MM.1S (cell line): ENCODE data around the gene HABP4.

ENCODE experiments used
- DNase-seq: peaks from one replicate; pipeline ENCODE4 v3.0.0-alpha.2; 2015
- H2AFZ ChIP-seq: fragments of 300-600 bp; sonication (generic); 2 replicates; pipeline ENCODE4 v1.6.0; 2016; ENCODE audit warnings: antibody characterized with exemption, low read length
- H3F3A ChIP-seq: fragments of 300-600 bp; sonication (generic); 2 replicates; pipeline ENCODE4 v1.6.1; 2016; ENCODE audit warnings: mild to moderate bottlenecking, antibody characterized with exemption, low read length, moderate library complexity, mixed read lengths; ENCODE audit not compliant: insufficient read depth
- H3K27ac ChIP-seq: fragments of 300-600 bp; sonication (generic); 2 replicates; pipeline ENCODE4 v1.5.1; 2016; ENCODE audit warnings: mild to moderate bottlenecking, low read length
- H3K27me3 ChIP-seq: fragments of 300-600 bp; sonication (generic); replicated peaks from 2 replicates; pipeline ENCODE4 v1.6.0; 2016; ENCODE audit warnings: low read length; ENCODE audit not compliant: insufficient read depth
- H3K36me3 ChIP-seq: fragments of 300-600 bp; sonication (generic); replicated peaks from 2 replicates; pipeline ENCODE4 v1.6.1; 2016; ENCODE audit warnings: mild to moderate bottlenecking, low read length, mixed read lengths; ENCODE audit not compliant: insufficient read depth
- H3K4me1 ChIP-seq: fragments of 300-600 bp; sonication (generic); 2 replicates; pipeline ENCODE4 v1.6.1; 2016; ENCODE audit warnings: low read length, mixed read lengths
- H3K4me2 ChIP-seq: fragments of 300-600 bp; sonication (generic); 2 replicates; pipeline ENCODE4 v1.6.0; 2016; ENCODE audit warnings: low read depth, low read length
- H3K4me3 ChIP-seq: fragments of 300-600 bp; sonication (generic); 2 replicates; pipeline ENCODE4 v1.5.1; 2016; ENCODE audit warnings: low read length, mixed read lengths
- H3K79me2 ChIP-seq: fragments of 300-600 bp; sonication (generic); 2 replicates; pipeline ENCODE4 v1.6.1; 2016; ENCODE audit warnings: mixed run types, low read length, mixed read lengths
- H3K9ac ChIP-seq: fragments of 300-600 bp; sonication (generic); 2 replicates; pipeline ENCODE4 v1.6.1; 2016; ENCODE audit warnings: low read length, mixed read lengths
- H3K9me2 ChIP-seq: fragments of 300-600 bp; sonication (generic); replicated peaks from 2 replicates; pipeline ENCODE4 v1.6.1; 2016; ENCODE audit warnings: mild to moderate bottlenecking, low read length, mixed read lengths; ENCODE audit not compliant: insufficient read depth
- H3K9me3 ChIP-seq: fragments of 300-600 bp; sonication (generic); replicated peaks from 2 replicates; pipeline ENCODE4 v1.6.1; 2016; ENCODE audit warnings: mild to moderate bottlenecking, low read length, mixed read lengths; ENCODE audit not compliant: insufficient read depth
- H4K20me1 ChIP-seq: fragments of 300-600 bp; sonication (generic); 2 replicates; pipeline ENCODE4 v1.6.1; 2016; ENCODE audit warnings: mild to moderate bottlenecking, low read length, moderate library complexity, mixed read lengths; ENCODE audit not compliant: insufficient read depth
- CTCF ChIP-seq: fragments of 300-600 bp; sonication (generic); IDR thresholded peaks from 2 replicates; pipeline ENCODE4 v1.5.1; 2016; ENCODE audit warnings: antibody characterized with exemption, low read length, mixed read lengths
- EZH2 ChIP-seq: fragments of 300-600 bp; sonication (generic); optimal IDR thresholded peaks from 2 replicates; pipeline ENCODE3; 2017; ENCODE audit warnings: low read depth, mild to moderate bottlenecking, antibody characterized with exemption, low read length, mixed read lengths
- EZH2phosphoT487 ChIP-seq: fragments of 300-600 bp; sonication (generic); IDR thresholded peaks from 2 replicates; pipeline ENCODE4 v1.6.1; 2018; ENCODE audit warnings: antibody characterized with exemption, low read length

The HABP4 gene

GRCh38 chr9:96412174-96412913, 37.6 kb upstream of the HABP4 start:
- no peak overlapping the region for H2AFZ ChIP-seq
- H3K27ac ChIP-seq = no peak overlapping the region
- peaks cover 30% of the 10 kb centered on the region for H4K20me1 ChIP-seq
- no peak for DNase-seq
- no peaks in the 10 kb centered on the region for H3K27me3 ChIP-seq
- no peaks in the 10 kb centered on the region for H3K9me2 ChIP-seq
- peaks cover 92% of the 10 kb centered on the region for H3K79me2 ChIP-seq
- H3K4me1 ChIP-seq = peaks cover 7% of the 10 kb centered on the region; the same call in 1 of the 2 replicates
- H3K36me3 ChIP-seq = peaks cover 3% of the 10 kb centered on the region; the same call in 1 of the 2 replicates
- H3F3A ChIP-seq = peaks cover 15% of the 10 kb centered on the region
- no peak overlapping the region for H3K4me2 ChIP-seq
- no peak overlapping the region for H3K4me3 ChIP-seq
- TF ChIP-seq CTCF = no peak
- no peak for TF ChIP-seq EZH2phosphoT487
- TF ChIP-seq EZH2 = no peak
- no peak overlapping the region for H3K9ac ChIP-seq
- no peaks in the 10 kb centered on the region for H3K9me3 ChIP-seq

- Histone ChIP-seq H3K4me3 (no peak overlapping the region), H3K9ac (no peak overlapping the region), H3K9me3 (no peaks in the 10 kb centered on the region), H3K9me2 (no peaks in the 10 kb centered on the region), H4K20me1 (peaks cover 30% of the 10 kb centered on the region), H3K27ac (no peak overlapping the region), H3K27me3 (no peaks in the 10 kb centered on the region), H2AFZ (no peak overlapping the region), H3K79me2 (peaks cover 86% of the 10 kb centered on the region), H3K4me1 (peaks cover 7% of the 10 kb centered on the region; the same call in 1 of the 2 replicates), H3K36me3 (peaks cover 3% of the 10 kb centered on the region; the same call in 1 of the 2 replicates), H3K4me2 (no peak overlapping the region), H3F3A (peaks cover 20% of the 10 kb centered on the region)
- no peak for DNase-seq
- no peak for TF ChIP-seq CTCF
- TF ChIP-seq EZH2 = no peak
- no peak for TF ChIP-seq EZH2phosphoT487
These were observed 36.4 kb upstream of the HABP4 start for GRCh38 chr9:96413302-96414221.

GRCh38 chr9:96417051-96417586, 32.9 kb upstream of the HABP4 start:
- H3K9me2 ChIP-seq = no peaks in the 10 kb centered on the region
- H3K4me1 ChIP-seq = peaks cover 24% of the 10 kb centered on the region
- peaks cover 55% of the 10 kb centered on the region for H3K79me2 ChIP-seq
- 0 out of 2 replicates have a peak, but pooled peaks cover 3% of the 10 kb centered on the region for H3K36me3 ChIP-seq
- peak overlapping the region; percentile 14 for H2AFZ ChIP-seq
- H3K27me3 ChIP-seq = no peaks in the 10 kb centered on the region
- peak; percentile 93 for DNase-seq
- peak overlapping the region; percentile 95 for H3K4me2 ChIP-seq
- peaks cover 26% of the 10 kb centered on the region for H4K20me1 ChIP-seq
- H3K9ac ChIP-seq = peak overlapping the region; percentile 81
- peak overlapping the region; percentile 74 for H3K27ac ChIP-seq
- TF ChIP-seq EZH2phosphoT487 (no peak), CTCF (no peak), EZH2 (no peak)
- no peaks in the 10 kb centered on the region for H3K9me3 ChIP-seq
- H3F3A ChIP-seq = peaks cover 38% of the 10 kb centered on the region
- H3K4me3 ChIP-seq = peak overlapping the region; percentile 78
